ENCODE results near the gene CACNA1E.

CACNA1E gene

GRCh38 chr1:181726320-181727012 is 243.1 kb downstream of the CACNA1E start:
- no peak for DNase-seq (ENCODE audit: low spot score)
- no peak for TF ChIP-seq CTCF (conservative IDR thresholded peaks at IDR 0.05; ENCODE audit: low read depth)
- CTCF ChIA-PET, result no interaction called here
- POLR2A ChIA-PET (ENCODE audit: low non-redundant PET), result no interaction called here
- no peak overlapping the region for H3K27ac ChIP-seq

- H3K27ac ChIP-seq, result no peak overlapping the region
- DNase-seq (ENCODE audit: low spot score), result no peak
- TF ChIP-seq CTCF (conservative IDR thresholded peaks at IDR 0.05; ENCODE audit: low read depth), result no peak
- ChIA-PET CTCF (no interaction called here), POLR2A (ENCODE audit: low non-redundant PET) (no interaction called here)
Measured at GRCh38 chr1:181730606-181731005, 247.3 kb downstream of the CACNA1E start.

- POLR2A ChIA-PET (ENCODE audit: low non-redundant PET), result no interaction called here
Measured at GRCh38 chr1:181732218-181732990, 249.1 kb downstream of the CACNA1E start.

GRCh38 chr1:181733486-181733885 is 250.2 kb downstream of the CACNA1E start:
- no peak overlapping the region for H3K27ac ChIP-seq
- ChIA-PET CTCF (no interaction called here), POLR2A (ENCODE audit: low non-redundant PET) (interaction anchor here (0.6 kb wide), 1 partner anchor 428 kb away, joined by 3 read pairs; no protein-coding TSS in a partner anchor)
- DNase-seq (ENCODE audit: low spot score), result no peak
- TF ChIP-seq CTCF (conservative IDR thresholded peaks at IDR 0.05; ENCODE audit: low read depth), result no peak

More at GRCh38 chr1:181732218-181732990, 249.1 kb downstream of the CACNA1E start:
- no peak for DNase-seq (ENCODE audit: low spot score)
- no peak for TF ChIP-seq CTCF (conservative IDR thresholded peaks at IDR 0.05; ENCODE audit: low read depth)
- CTCF ChIA-PET, result no interaction called here
- no peak overlapping the region for H3K27ac ChIP-seq

- CTCF ChIA-PET, result no interaction called here
- DNase-seq (ENCODE audit: low spot score), result peak; percentile 27
- no peak for TF ChIP-seq CTCF (conservative IDR thresholded peaks at IDR 0.05; ENCODE audit: low read depth)
- H3K27ac ChIP-seq, result no peak overlapping the region
- POLR2A ChIA-PET (ENCODE audit: low non-redundant PET), result no interaction called here
Measured at GRCh38 chr1:181737056-181737455, 253.7 kb downstream of the CACNA1E start.

- CTCF ChIA-PET, result interaction anchor here (0.6 kb wide), 1 partner anchor 315 kb away, joined by 4 read pairs; no protein-coding TSS in a partner anchor
- no peak for TF ChIP-seq CTCF (conservative IDR thresholded peaks at IDR 0.05; ENCODE audit: low read depth)
- no peak for DNase-seq (ENCODE audit: low spot score)
- POLR2A ChIA-PET (ENCODE audit: low non-redundant PET), result no interaction called here
- no peak overlapping the region for H3K27ac ChIP-seq
Measured at GRCh38 chr1:181739214-181739613, 255.9 kb downstream of the CACNA1E start.
